Neutrophil (primary cell): Measurements from ENCODE around the gene SLC9B2.

ENCODE experiments used
- H3K27ac ChIP-seq: fragments of 200-600 bp; sonication (generic); 2 replicates; pipeline ENCODE4 v1.5.1; 2016; ENCODE audit warnings: mild to moderate bottlenecking, moderate library complexity
- H3K27me3 ChIP-seq: fragments of 200-600 bp; sonication (generic); 2 replicates; pipeline ENCODE4 v1.6.0; 2016; ENCODE audit warnings: mild to moderate bottlenecking
- H3K36me3 ChIP-seq: fragments of 200-600 bp; sonication (generic); 2 replicates; pipeline ENCODE4 v1.5.1; 2017
- H3K4me1 ChIP-seq, 2 experiments: fragments of 200-600 bp in 1 of 2; sonication (generic) in 1 of 2; 1 replicate in 1 of 2; 2 replicates in 1 of 2; pipeline versions ENCODE4 v1.5.1 to v1.6.1; 2013 to 2016; ENCODE audit warnings: low read depth in 1 of 2, low read length in 1 of 2, mild to moderate bottlenecking in 1 of 2, moderate library complexity in 1 of 2; ENCODE audit not compliant: control insufficient read depth in 1 of 2, insufficient read depth in 1 of 2
- H3K4me3 ChIP-seq, 2 experiments: fragments of 200-600 bp in 1 of 2; sonication (generic) in 1 of 2; 1 replicate in 1 of 2; 2 replicates in 1 of 2; pipeline ENCODE4 v1.5.1; 2013 to 2016; ENCODE audit warnings: low read depth in 1 of 2, low read length in 1 of 2, mild to moderate bottlenecking in 1 of 2, moderate library complexity in 1 of 2
- H3K9me3 ChIP-seq: fragments of 200-600 bp; sonication (generic); 2 replicates; pipeline ENCODE4 v1.5.1; 2016
- TF ChIP-seq, protein P1 (sequence below): fragments of 200-600 bp; sonication (generic); IDR thresholded peaks from 2 replicates; pipeline ENCODE4 v1.5.1; 2016; ENCODE audit warnings: antibody characterized with exemption

SLC9B2 gene

DNA sequence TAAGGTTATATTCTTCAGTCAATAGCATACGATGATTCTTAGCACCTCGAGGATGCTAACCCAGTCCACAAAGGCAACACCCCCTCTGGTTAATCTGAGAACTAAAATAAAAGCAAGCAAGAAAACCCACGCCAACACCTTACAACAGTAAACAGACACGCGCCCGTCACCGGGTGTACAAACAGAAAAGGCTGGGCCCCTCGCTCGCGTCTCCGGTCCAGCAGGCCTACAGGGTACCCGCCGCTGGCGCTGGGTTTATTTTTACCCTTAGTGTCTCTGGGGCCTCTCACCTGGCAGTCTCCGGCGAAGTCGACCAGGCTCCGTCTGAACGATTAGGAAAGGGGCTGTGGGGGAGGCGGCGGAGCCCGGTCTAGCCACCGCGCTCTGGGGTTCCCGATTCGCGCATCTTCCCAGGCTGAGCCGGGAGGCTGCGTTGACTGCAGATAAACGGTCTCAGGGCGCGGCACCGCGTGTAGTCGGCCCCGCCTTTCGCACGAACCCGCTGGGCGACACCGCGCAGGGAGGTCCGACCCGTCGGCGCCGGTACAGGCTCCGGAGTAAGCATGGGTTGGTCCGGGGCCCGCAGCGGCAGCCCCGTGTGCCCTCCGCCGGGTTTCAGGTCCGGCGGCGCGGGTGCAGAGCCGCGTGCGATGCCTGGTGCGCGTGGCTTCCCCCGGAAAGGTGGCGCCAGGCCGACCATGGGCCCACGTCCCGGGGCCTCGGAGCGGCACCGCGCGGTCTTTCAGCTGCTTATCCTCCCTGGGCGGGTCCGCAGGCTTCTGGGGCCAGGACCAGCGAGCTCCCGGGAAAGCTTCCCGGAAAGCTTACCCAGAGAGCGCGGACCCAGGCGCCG is 441 bp downstream of the SLC9B2 start:
- Histone ChIP-seq H3K36me3 (no peaks in the 10 kb centered on the region), H3K4me1 (peaks cover 14 to 16% of the 10 kb centered on the region in 2 experiments), H3K27me3 (peaks cover 26% of the 10 kb centered on the region), H3K4me3 (peak overlapping the region; percentile 53 to 72), H3K27ac (no peak overlapping the region), H3K9me3 (no peaks in the 10 kb centered on the region)
- TF ChIP-seq, protein P1, sequence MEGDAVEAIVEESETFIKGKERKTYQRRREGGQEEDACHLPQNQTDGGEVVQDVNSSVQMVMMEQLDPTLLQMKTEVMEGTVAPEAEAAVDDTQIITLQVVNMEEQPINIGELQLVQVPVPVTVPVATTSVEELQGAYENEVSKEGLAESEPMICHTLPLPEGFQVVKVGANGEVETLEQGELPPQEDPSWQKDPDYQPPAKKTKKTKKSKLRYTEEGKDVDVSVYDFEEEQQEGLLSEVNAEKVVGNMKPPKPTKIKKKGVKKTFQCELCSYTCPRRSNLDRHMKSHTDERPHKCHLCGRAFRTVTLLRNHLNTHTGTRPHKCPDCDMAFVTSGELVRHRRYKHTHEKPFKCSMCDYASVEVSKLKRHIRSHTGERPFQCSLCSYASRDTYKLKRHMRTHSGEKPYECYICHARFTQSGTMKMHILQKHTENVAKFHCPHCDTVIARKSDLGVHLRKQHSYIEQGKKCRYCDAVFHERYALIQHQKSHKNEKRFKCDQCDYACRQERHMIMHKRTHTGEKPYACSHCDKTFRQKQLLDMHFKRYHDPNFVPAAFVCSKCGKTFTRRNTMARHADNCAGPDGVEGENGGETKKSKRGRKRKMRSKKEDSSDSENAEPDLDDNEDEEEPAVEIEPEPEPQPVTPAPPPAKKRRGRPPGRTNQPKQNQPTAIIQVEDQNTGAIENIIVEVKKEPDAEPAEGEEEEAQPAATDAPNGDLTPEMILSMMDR, result no peak

DNA sequence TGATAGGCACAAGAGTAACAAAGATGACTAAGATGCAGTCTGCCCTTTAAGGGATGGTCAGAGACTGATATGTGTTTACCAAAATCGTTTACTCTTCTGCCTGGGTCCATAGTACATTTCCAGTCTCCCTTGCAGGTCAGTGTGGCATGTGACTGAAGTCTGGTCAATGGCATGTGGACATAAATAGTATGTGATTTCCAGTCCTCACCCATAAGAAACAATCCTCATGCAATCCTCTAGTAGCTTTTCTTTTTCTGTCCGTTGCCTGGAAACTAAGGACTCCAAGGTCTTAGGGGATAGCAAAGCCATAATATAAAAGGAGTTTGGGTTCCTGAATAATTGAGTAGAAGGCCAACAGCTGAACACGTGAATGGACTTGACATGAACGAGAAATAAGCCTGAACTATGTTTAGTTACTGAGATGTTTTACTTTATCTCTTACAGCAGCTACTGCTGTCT is 1.1 kb downstream of the SLC9B2 start:
- peaks cover 26% of the 10 kb centered on the region for H3K27me3 ChIP-seq
- H3K9me3 ChIP-seq, result no peaks in the 10 kb centered on the region
- H3K27ac ChIP-seq, result no peak overlapping the region
- TF ChIP-seq, protein P1, result no peak
- no peaks in the 10 kb centered on the region for H3K36me3 ChIP-seq
- H3K4me1 ChIP-seq, result peaks cover 14 to 16% of the 10 kb centered on the region in 2 experiments
- H3K4me3 ChIP-seq, result peak overlapping the region; percentile 53 to 72

DNA sequence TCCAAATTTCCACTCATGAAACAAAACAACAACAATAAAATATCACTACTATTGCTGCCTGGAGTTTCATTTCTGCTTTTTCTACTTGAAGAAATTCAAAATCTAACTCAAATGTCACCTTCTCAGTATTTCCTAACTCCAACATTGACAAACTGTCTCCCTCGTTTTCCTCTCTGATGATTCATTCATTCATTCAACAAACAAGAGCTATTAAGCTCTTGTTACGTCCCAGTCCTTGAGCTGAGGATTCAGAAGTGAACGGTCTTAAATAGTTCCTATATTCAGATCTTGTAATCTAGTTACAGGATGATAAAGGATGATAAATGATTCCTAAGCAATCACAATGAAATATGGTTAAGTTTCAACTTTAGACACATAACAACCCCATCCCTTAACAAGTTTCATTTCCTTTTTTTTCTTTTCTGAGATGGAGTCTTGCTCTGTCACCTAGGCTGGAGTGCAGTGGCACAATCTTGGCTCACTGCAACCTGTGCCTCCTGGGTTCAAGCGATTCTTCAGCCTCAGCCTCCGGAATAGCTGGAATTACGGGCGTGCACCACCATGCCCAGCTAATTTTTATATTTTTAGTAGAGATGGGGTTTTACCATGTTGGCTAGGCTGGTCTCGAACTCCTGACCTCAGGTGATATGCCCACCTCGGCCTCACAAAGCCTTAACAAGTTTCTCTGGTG is 1.7 kb downstream of the SLC9B2 start:
- H3K4me3 ChIP-seq, result no peak overlapping the region
- no peak overlapping the region for H3K27ac ChIP-seq
- H3K4me1 ChIP-seq, result peaks cover 14 to 16% of the 10 kb centered on the region in 2 experiments

DNA sequence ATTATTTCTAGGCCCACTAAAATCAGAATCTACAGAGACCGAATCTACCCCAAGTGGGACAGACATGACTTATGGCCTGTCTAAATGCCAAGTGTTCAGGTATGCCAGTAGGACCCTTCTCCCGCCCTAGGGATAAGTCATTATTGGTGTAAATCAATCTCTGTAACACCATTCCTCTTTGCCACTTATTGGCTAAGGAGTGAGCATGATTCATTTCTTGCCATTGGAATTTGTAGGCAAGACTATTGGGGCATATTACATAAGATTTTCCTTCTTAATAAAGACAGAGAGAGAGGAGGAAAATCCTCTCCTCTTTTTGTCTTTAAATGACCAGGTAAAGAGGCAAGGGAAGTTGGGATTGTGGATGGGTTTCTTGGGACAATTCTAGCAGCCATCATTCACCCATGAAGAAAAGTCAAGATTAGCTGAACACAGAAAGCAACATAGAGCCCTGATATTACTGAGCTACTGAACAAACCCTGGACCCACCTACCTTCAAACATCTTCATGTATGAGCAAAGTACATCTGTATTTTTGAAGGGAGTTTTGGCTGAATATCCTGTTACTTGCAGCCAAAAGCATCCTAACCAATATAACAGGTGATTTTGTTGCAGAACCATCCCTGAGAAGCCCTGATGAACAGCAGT is 2.6 kb downstream of the SLC9B2 start:
- Histone ChIP-seq H3K9me3 (no peaks in the 10 kb centered on the region), H3K27me3 (peaks cover 26% of the 10 kb centered on the region), H3K4me3 (no peak overlapping the region), H3K27ac (no peak overlapping the region), H3K36me3 (no peaks in the 10 kb centered on the region), H3K4me1 (peaks cover 14 to 16% of the 10 kb centered on the region in 2 experiments)
- TF ChIP-seq, protein P1, result no peak

More for the DNA sequence above, 1.7 kb downstream of the SLC9B2 start:
- Histone ChIP-seq H3K27me3 (peaks cover 26% of the 10 kb centered on the region), H3K9me3 (no peaks in the 10 kb centered on the region), H3K36me3 (no peaks in the 10 kb centered on the region)
- TF ChIP-seq, protein P1, result no peak

DNA sequence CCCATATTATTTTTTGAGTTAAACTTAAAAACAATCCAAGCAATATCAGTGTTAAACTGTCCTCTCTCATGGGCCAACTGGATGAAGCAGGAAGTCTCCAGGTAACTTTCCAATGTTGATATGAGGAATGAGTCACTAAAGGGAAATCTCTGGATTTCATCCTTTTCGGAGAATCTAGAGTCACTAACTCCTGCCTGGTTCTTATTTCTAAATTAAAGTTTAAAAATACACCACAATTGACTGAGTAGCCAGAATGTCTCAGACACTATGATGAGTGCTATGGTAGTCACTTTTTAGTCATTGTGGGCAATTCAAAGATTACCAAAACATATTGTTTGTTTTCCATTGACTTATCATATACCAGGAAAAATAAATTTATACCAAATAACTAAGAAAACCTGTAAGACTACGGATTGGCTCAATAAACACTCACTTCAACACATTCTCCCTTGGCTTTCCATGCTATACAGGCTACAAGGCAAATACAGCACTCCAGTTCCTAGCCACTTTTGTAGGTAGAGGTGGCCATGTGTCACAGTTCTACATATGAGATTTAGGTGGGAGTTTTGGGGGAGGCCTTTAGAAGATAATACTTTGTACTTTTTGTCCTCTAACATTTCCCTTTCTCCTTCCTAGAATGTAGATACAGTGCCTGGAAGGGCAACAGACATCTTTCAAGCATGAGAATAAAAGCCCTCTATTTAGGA is 8.6 kb downstream of the SLC9B2 start:
- H3K27me3 ChIP-seq, result no peaks in the 10 kb centered on the region
- no peaks in the 10 kb centered on the region for H3K36me3 ChIP-seq
- TF ChIP-seq, protein P1, result no peak
- H3K27ac ChIP-seq, result no peak overlapping the region
- no peaks in the 10 kb centered on the region for H3K4me1 ChIP-seq
- no peaks in the 10 kb centered on the region for H3K9me3 ChIP-seq
- H3K4me3 ChIP-seq, result no peak overlapping the region
